HG03457 (cell line): ENCODE measurements around the gene RASGEF1B.
A peak's percentile ranks its signal among the peaks of the same experiment; 100 is the strongest.
"Not testable (repeated sequence)": the region's sequence is repeated elsewhere in the genome, so short reads cannot be mapped to it uniquely, and the experiment has no call there.

Experiments used
- ATAC-seq: cut with Tn5 transposase; IDR thresholded peaks from one replicate; pipeline ENCODE4 v1.9.1; 2021; ENCODE audit warnings: moderate number of reproducible peaks; ENCODE audit not compliant: unreplicated experiment

RASGEF1B gene

DNA sequence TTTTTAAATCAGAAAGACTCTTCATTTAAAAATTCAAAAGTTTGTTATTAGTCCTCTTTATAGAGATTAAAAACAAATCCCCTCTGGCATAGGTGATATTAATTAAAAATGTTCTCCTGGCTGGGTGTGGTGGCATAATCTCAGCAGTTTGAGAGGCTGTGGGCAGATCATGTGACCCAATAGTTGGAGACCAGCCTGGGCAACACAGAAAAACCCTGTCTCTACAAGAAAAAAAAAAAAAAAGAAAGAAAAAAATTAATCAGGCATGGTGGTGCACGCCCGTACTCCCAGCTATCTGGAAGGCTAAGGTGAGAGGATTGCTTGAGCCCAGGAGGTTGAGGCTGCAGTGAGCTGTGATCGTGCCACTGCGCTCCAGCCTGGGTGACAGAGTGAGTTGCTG, 38.9 kb downstream of the RASGEF1B start:
- no peak for ATAC-seq

DNA sequence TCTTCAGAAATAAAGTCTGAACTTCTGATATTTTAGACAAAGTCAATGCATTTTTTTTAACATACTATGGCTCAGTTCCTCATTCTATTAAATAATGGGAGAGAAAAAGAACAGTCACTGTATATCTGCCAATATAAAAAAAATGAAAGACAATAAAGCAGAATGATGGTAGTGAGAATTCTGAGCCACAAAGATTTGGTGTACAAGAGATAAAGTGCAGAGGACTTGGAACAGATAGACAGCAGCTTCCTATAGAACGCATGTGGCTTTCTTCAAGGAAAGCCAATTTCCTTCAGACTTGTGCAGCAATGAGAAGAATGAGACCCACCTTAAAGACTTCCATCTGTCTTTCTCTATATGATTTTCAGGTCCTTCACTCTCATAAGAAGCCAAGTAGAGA, 39.7 kb downstream of the RASGEF1B start:
- no peak for ATAC-seq

DNA sequence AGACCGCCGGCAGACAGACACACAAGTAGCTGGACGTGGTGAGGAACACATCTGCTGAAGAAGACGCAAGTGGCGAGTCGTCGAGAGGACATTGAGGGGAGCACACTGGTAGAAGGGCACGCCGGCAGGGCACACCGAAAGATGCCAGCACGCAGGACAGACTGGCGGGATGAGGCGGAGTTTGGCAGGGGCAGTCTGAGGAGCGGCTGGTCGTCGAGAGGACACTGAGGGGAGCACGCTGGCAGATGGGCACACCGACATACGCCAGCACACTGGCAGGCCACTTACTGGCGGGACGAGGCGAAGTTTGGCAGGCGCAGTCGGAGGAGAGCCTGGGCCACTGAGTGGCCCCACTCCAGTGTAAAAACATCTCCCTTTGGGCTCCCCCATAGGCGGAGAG, 42.1 kb downstream of the RASGEF1B start:
- ATAC-seq: no peak

DNA sequence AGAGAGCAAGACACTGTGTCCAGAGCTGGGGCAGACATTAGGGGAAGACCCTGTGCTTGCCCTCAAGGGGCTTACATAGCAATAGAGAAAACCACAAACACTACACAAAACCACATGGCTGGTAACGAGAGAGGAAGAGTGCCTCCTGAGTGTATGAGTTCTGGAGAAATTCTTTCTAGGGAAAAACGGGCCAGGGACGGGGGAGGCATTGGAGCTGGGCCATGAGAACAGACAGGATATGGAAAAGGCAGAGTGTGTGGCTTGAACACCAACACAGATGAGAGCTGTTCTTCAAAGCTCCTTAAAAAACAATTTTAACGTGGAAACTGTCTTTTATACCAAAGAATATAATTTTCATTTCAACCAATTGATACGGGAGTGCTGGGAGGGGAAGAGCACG, 42.7 kb downstream of the RASGEF1B start:
- ATAC-seq: no peak

DNA sequence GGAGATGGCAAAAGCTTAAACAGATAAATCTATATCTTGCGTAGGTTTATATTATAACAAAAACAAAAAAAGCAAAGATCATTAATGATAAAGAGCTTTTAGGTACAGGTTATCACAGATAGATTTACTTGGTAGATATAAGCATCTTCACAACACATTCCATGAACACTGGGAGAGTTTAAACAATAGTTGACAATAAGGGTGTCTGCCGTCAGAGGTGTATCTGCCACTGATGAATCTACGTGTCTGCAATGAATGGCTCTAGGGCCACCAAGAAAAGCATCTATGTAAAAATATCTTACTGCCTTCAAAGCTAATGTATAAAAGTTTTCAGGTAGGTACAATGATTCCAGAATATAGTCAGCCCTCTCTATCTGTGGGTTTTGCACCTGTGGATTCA, 43.7 kb downstream of the RASGEF1B start:
- ATAC-seq: no peak

DNA sequence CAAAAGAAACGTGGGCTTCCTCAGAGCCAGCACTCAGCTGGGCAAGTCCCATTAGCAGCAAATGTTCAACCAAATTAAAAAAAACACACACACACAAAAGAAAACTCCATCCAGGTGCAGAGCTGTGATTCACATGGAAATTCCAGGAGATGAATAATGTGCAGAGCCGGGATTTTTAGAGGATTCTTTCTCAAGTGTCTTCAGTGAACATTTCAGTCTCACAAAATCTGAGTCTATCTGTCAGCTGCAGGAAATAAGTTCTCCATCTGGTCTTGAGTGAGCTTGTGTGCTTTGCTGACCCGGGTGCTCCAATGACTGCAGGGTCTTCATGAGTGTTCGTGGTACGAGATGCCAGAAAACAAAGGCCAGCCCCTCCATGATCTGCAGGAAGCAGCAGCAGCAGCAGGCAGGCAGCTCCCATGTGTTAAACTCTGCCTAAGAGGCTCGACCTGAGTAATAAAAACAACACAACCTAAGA, 44.3 kb downstream of the RASGEF1B start:
- no peak for ATAC-seq

DNA sequence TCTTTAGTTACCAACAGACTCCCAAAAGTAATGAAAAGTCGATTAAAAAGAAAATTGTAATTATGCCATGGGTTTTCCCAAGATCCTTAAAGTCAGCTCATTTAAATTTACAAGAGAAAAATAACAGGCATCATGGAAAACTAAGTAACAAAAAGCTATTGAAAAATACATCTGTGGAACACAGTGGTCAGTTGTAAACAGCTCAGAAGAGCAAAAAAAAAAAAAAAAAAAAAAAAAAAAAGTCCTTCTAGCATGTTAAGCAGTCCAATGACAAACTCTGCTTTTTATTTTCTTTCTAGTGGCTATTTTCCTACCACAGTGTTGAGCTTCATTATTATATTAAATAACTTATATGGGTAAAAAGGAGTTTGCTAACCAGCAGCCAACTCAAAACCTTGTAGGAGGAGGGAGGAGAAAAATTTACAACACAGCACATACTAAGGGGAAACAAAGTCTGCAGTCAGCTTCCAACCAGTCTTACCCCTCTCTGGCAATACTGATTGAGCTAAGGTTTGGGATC, 44.9 kb downstream of the RASGEF1B start:
- no peak for ATAC-seq

DNA sequence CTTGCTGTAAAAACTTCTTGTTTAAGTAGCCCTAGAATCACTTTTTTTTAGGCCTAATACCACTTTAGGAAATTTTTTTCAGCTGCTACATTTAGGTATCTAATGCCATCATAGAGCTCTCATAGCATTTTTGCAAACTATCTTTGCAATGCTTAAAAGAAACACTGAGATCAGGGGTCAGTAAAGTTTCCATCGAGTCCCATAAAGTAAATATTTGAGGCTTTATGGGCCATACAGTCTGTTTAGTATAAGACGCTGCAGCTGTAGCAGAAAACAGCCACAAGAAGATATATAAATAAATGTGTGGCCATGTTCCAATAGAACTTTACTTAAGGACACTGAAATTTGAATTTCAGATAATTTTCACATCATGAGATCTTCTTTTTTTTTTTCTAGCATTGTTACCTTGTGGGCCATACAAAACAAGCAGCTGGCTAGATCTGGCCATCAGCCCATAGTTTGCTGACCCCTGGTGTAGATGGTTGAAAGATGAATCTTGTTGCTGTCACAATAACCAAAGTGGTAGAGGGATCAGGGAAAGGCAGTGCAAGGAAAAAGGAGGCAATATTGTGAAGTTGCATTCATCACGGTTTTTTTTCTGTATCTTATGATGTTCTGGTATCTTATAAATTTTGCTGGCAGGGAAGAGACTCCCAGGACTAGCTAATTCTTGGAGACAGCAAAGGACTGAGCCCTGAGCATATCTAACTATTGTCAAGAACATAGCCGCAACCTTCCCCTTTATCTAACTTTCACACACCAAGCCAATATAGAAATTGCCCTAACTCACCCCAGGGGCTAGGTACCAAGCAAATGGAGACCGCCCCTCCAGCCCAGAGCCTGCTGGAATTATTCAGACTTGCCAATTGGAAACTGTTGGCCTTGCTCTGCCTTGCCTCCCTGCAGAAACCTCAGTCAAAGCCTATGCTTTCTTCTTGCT, 46.6 kb downstream of the RASGEF1B start:
- no peak for ATAC-seq

DNA sequence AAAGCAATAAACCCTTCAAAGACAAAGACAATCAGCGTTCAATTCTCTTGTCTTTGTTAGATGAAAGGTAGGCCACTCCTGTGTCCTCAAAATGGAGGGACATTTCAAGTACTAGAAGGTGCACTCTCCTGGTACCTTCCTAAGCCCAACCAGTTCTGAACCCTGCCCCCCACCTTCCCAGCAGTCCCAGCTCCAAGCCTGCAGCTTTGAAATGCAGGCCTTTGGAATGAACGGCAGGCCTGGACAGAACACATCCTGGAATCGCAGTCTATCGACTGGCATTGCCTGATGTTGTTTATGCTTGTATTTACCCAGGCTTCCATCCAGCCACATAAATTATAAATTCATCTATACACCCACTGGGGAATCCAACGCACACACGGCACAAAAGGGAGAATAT, 47.4 kb downstream of the RASGEF1B start:
- ATAC-seq: no peak

DNA sequence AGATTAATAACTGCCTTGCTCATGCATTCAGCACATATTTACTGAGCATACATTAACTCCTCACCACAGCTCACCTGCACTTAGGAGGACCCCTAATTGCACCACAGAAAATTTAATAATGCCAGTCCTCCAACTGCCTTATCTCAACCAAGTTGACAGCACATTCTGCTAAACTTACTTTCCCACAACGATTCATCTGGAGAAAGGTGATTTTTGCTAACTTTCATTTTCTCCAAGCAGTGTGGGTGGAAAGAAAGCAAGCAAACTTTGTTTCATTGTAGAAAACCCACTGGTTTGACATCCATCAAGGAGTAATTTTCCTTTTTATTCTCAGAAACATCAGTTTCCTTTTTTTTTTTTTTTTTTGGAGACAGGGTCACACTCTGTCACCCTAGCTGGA, 49.1 kb downstream of the RASGEF1B start:
- ATAC-seq: no peak

DNA sequence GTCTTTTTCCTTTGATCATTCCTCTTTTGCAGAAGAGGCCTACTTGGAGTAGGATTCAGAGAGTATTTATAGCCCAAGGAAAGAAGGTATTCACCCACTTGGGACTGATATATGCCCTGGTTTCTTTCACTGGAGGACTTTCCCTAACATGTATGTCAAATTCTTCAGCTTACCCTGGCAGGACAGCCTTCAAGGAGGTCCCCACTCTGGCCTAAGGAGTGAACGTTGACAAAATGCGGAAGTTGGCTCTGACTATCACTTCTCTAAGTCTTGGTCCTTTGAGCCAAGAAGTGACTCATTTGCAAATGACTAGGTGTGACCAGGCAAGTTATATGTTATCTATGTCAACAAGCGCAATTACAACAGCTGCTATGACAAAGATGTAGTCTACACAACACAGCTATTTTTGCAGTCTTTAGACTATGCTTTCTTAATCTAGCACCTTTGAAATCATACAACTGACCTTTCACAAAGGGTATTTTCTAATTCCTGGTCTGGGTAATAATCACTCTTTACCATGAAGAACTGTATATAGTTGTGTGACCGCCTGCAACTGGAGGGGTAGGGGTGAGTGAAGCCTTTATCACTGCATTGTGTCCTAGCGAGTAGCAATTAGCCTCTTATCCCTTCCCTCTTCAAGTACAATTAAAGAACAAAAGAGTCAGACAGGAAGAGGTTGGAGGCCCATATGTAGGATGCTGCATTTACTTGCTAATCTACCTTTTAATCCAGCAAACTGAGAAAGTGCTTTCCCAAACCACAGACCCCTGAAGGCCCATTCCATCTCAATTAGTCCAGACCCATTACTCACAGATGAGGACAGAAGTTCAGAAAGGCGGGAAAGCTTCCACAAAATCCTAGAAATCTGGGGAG, 50.1 kb downstream of the RASGEF1B start:
- peak; percentile 96 for ATAC-seq

DNA sequence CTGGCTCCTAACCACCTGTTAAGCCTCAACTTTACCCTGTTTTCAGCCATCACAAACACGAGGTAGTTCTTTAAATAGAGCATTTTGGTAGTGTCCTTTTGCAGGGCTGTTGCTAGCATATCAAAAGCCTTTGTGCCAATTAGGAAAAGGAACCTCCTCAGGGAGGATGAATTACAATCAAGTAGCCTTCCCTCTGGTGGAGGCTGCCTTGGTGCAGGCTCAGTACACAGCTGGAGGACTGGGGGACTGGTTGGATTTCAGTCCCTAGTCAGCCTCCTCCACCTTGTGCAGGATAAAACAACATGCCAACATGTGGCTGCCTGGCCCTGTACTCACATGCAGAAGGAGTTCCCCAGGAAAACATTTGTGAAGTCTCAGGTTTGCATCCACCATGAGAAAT, 53.1 kb downstream of the RASGEF1B start:
- no peak for ATAC-seq

DNA sequence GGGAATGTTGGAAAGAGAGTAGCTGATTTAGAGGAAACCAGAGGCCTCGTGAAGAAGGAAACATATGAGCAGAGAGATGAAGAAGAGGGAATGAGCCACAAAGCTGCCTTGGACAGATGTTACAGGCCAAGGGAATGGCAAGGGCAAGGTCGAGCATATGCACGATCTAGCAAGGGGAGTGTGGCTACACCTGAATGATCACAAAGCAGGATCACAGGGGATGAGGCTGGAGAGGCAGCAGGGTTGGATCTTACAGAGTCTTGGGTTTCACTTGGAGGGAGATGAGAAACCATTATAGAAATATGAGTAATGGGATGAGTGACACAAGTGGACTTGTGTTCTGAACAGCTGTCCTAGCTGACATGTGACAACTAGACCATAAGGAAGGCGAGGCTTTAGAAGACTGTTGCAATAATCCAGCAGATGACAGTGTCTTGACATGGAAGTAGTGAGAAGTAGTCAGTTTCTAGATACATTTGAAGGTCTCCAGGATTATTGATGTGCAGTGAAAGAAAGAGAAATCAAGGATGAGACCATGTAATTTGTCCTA, 58.7 kb downstream of the RASGEF1B start:
- ATAC-seq: no peak

DNA sequence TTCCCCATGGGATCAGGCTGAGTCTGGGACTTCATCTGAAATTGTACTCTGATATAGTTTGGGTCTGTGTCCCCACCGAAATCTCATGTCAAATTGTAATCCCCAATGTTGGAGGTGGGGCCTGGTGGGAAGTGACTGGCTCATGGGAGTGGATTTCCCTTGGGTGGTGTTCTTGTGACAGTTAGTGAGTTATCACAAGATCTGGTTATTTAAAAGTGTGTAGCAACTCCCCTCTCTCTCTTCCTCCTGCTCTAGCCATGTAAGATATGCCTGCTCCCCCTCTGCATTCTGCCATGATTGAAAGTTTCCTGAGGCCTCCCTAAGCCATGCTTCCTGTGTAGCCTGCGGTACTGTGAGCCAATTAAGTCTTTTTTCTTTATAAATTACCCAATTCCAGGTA, 61.0 kb downstream of the RASGEF1B start:
- no peak for ATAC-seq

DNA sequence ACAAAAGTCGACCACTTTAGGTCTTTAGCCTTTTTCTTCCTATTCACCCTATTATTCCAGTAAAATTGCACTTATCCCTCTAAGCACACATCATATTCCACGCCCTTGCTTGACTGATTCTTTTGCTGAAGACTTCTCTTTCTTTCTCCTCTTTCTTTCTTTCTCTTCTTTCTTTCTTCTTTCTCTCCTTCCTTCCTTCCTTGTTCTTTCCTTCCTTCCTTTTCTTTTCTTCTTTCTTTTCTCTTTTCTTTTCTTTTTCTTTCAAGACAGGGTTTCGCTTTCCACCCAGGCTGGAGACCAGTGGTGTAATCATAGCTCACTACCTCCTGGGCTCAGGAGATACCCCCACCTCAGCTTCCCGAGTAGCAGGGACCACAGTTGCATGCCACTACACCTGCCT, 61.9 kb downstream of the RASGEF1B start:
- no peak for ATAC-seq

DNA sequence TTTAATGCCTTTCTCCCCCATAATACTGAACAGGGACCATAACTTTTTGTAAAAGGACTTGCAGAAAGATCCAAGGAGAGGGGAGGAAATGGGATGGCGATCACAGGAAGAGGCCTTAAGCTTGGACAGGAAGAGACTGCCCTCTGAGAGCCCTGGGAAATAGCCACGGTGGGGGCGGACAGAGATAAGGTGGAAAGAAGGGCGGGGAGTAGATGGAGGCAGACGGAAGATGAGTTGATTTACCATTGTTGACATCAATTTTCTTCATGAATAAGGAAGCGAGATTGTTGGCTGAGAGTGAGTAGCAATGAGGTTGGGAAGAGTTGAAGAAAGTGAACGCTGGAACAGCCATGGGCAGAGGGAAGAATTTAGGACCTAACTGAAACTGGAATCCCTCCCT, 63.4 kb downstream of the RASGEF1B start:
- ATAC-seq: no peak

DNA sequence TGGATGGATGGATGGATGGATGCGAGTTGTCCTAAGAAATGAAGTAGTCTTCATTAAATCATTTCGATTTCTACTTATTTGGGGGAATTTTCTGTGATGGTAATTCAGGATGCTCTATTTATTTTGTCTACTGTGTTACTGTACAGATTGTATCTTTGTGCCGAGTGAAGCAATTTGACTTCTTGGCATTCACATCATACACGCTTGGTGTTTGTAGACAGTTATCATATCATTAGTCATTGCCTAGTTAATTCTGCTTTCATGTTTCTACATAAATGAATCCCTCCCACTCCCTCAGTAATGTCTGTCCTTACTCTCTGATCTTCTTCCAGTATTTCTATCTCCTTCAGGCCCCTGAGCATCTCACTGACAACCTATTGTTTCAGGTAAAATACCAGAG, 64.0 kb downstream of the RASGEF1B start:
- no peak for ATAC-seq

DNA sequence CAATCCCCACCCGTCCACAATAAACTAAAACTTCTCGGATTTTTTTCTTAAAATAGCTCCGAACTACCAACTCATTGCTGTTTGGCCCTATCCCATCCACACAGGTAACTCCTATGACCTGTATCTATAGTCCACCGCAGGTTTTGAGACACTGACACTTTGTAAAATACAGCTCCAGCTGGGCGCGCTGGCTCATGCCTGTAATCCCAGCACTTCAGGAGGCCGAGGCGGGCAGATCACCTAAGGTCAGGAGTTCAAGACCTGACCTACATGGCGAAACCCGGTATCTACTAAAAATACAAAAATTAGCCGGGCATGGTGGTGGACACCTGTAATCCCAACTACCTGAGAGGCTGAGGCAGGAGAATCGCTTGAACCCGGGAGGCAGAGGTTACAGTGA, 65.2 kb downstream of the RASGEF1B start:
- ATAC-seq: not testable (repeated sequence)

DNA sequence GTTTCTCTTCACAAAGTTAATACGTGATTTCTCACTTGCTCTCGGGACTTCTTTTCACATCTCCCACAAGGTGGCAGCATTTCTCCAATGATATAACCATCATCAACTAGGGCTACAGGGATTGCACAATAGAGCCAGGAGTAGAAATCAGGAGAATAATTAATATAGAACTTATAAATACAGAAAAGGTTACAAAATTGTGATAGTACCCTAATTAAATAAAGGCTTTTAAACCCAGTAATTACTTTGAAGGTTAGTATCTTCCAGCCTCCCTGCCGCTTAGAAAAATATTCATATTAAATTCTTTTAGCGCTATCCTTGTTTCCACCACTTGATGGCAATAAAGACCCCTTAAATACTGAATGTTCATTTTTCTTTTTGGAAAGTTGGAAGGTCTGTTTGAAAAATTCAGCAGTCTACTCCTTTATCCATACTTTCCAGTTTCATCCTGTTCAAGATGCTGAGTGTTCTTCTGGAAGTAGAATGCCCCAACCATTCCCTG, 65.8 kb downstream of the RASGEF1B start:
- peak; percentile 67 for ATAC-seq

DNA sequence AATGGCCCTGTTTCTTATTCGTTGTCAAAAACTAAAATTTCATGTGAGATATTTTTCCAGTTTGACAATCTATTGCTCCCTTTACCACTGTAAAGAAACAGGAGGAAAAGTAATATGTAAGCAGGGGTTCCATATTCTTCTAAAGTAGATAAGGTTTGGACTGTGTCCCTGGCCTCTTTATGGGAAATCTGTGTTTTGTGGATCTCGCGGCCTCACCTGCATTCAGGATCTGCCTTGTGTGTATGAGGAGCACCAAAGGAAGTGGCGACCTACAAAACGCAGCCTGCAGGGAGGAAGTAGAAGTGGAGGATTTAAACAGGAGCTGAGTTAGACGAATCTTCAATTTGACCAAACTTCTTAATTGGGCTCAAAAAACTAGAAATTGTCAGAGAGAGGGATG, 67.0 kb downstream of the RASGEF1B start:
- no peak for ATAC-seq

DNA sequence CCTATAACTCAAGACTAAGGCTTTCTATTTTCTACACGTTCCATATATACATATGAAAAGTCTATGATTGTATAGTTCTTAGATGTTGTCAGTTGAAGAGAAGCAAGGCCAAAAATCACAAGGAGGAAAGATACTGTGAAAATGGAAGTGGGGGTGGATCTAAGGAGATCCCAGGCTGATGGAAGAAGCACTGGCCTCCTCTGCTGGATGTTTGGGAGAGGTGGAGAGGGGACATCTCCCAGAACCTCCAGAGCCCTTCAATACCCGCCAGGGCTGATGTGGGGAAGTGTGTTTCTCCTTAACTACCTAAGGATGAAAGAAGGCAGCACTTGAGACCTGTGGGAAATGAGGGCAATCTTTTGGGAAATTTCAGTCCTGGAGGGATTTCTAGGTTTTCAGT, 67.4 kb downstream of the RASGEF1B start:
- no peak for ATAC-seq
